Trophoblast cell (in vitro differentiated cells and primary cell): ENCODE data around the gene ADAMTS12.
A peak's percentile ranks its signal among the peaks of the same experiment; 100 is the strongest.
"Not testable (repeated sequence)": the region's sequence is repeated elsewhere in the genome, so short reads cannot be mapped to it uniquely, and the experiment has no call there.

Experiments
- DNase-seq, 2 donors: peaks; one replicate each; pipeline ENCODE4 v3.0.0-alpha.2; 2016
- H2AFZ ChIP-seq: 2 replicates; pipeline ENCODE4 v1.6.1; 2013; ENCODE audit warnings: low read length, moderate library complexity, mild to moderate bottlenecking; ENCODE audit not compliant: insufficient read depth, poor library complexity
- H2AK5ac ChIP-seq: 2 replicates; pipeline ENCODE4 v1.6.1; 2013; ENCODE audit warnings: mild to moderate bottlenecking, low read length
- H2BK120ac ChIP-seq: 2 replicates; pipeline ENCODE4 v1.6.1; 2013; ENCODE audit warnings: low read length, mild to moderate bottlenecking, moderate library complexity; ENCODE audit not compliant: insufficient read depth, poor library complexity
- H2BK12ac ChIP-seq: 2 replicates; pipeline ENCODE4 v1.6.1; 2013; ENCODE audit warnings: mild to moderate bottlenecking, low read length, moderate library complexity
- H2BK5ac ChIP-seq: 2 replicates; pipeline ENCODE4 v1.6.1; 2013; ENCODE audit warnings: low read length, low read depth, moderate library complexity, mild to moderate bottlenecking; ENCODE audit not compliant: poor library complexity
- H3K14ac ChIP-seq: 2 replicates; pipeline ENCODE4 v1.6.1; 2013; ENCODE audit warnings: mild to moderate bottlenecking, low read length
- H3K18ac ChIP-seq: 2 replicates; pipeline ENCODE4 v1.6.1; 2013; ENCODE audit warnings: mild to moderate bottlenecking, low read length
- H3K23ac ChIP-seq: 2 replicates; pipeline ENCODE4 v1.6.1; 2013; ENCODE audit warnings: low read length
- H3K27ac ChIP-seq: 2 replicates; pipeline ENCODE4 v1.5.1; 2013; ENCODE audit warnings: low read depth, mild to moderate bottlenecking, inconsistent platforms, low read length, moderate library complexity
- H3K27me3 ChIP-seq: 2 replicates; pipeline ENCODE4 v1.6.1; 2013; ENCODE audit warnings: inconsistent platforms, mild to moderate bottlenecking, low read length, moderate library complexity; ENCODE audit not compliant: insufficient read depth
- H3K36me3 ChIP-seq, 2 experiments: 1 replicate in 1 of 2; 2 replicates in 1 of 2; pipeline ENCODE4 v1.6.1; 2013; ENCODE audit warnings: low read length in 2 of 2, mild to moderate bottlenecking in 2 of 2, moderate library complexity in 1 of 2; ENCODE audit not compliant: insufficient read depth in 2 of 2, control insufficient read depth in 1 of 2
- H3K4ac ChIP-seq: 2 replicates; pipeline ENCODE4 v1.6.1; 2013; ENCODE audit warnings: low read depth, mild to moderate bottlenecking, low read length, moderate library complexity
- H3K4me1 ChIP-seq, 2 experiments: 1 replicate in 1 of 2; 2 replicates in 1 of 2; pipeline ENCODE4 v1.6.1; 2013; ENCODE audit warnings: low read length in 2 of 2, mild to moderate bottlenecking in 2 of 2, moderate library complexity in 1 of 2; ENCODE audit not compliant: insufficient read depth in 2 of 2, control insufficient read depth in 1 of 2
- H3K4me2 ChIP-seq: 2 replicates; pipeline ENCODE4 v1.6.1; 2013; ENCODE audit warnings: inconsistent platforms, mild to moderate bottlenecking, low read length, moderate library complexity
- H3K4me3 ChIP-seq: 2 replicates; pipeline ENCODE4 v1.5.1; 2013; ENCODE audit warnings: mild to moderate bottlenecking, low read depth, low read length, inconsistent platforms
- H3K79me1 ChIP-seq: one replicate; pipeline ENCODE4 v1.6.1; 2013; ENCODE audit warnings: low read length
- H3K79me2 ChIP-seq: 2 replicates; pipeline ENCODE4 v1.6.1; 2013; ENCODE audit warnings: low read length, mild to moderate bottlenecking; ENCODE audit not compliant: control insufficient read depth, insufficient read depth, poor library complexity
- H3K9ac ChIP-seq: 2 replicates; pipeline ENCODE4 v1.6.1; 2013; ENCODE audit warnings: mild to moderate bottlenecking, low read length
- H3K9me3 ChIP-seq: 2 replicates; pipeline ENCODE4 v1.6.1; 2013; ENCODE audit warnings: low read depth, mild to moderate bottlenecking, control low read depth, inconsistent platforms, low read length; ENCODE audit not compliant: insufficient read depth
- H4K12ac ChIP-seq: 2 replicates; pipeline ENCODE4 v1.6.1; 2013; ENCODE audit warnings: low read depth, mild to moderate bottlenecking, low read length, moderate library complexity
- H4K8ac ChIP-seq: 2 replicates; pipeline ENCODE4 v1.6.1; 2013; ENCODE audit warnings: low read depth, mild to moderate bottlenecking, low read length, moderate library complexity
- H4K91ac ChIP-seq: one replicate; pipeline ENCODE4 v1.6.1; 2013; ENCODE audit warnings: low read depth, mild to moderate bottlenecking, low read length, moderate library complexity
- WGBS: extraction: QIAGEN DNeasy Blood & Tissue Kit; methylation state at CpG from one replicate; pipeline ENCODE4 v1.1.7; 2013; ENCODE audit warnings: missing lambda C conversion rate; ENCODE audit not compliant: insufficient read length, insufficient coverage; ENCODE audit errors: extremely low coverage; 5-methylcytosine and 5-hydroxymethylcytosine counted together

The ADAMTS12 gene

DNA sequence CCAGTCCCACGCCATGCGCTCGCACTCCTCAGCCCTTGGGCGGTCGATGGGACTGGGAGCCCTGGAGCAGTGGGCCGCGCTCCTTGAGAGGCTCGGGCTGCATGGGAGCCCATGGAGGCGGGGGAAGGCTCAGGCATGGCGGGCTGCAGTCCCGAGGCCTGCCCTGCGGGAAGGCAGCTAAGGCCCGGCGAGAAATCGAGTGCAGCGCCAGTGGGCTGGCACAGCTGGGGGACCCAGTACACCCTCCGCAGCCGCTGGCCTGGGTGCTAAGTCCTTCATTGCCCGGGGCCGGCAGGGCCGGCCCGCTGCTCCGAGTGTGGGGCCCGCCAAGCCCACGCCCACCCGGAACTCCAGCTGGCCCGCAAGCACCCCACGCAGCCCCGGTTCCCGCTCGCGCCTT is 376.4 kb downstream of the ADAMTS12 start:
- H3K23ac ChIP-seq, H3K4me3 ChIP-seq, H2AK5ac ChIP-seq, H2AFZ ChIP-seq, DNase-seq, H3K79me1 ChIP-seq, H4K91ac ChIP-seq, H3K9ac ChIP-seq, H2BK120ac ChIP-seq, H4K12ac ChIP-seq, H2BK12ac ChIP-seq, H2BK5ac ChIP-seq, H3K18ac ChIP-seq, H3K79me2 ChIP-seq, H4K8ac ChIP-seq, H3K4me1 ChIP-seq, H3K4me2 ChIP-seq, H3K14ac ChIP-seq, H3K4ac ChIP-seq, H3K27me3 ChIP-seq, H3K36me3 ChIP-seq, H3K27ac ChIP-seq, H3K9me3 ChIP-seq: not testable (repeated sequence)
- no CpG with 5 or more reads among the region's 32 CpGs for WGBS

DNA sequence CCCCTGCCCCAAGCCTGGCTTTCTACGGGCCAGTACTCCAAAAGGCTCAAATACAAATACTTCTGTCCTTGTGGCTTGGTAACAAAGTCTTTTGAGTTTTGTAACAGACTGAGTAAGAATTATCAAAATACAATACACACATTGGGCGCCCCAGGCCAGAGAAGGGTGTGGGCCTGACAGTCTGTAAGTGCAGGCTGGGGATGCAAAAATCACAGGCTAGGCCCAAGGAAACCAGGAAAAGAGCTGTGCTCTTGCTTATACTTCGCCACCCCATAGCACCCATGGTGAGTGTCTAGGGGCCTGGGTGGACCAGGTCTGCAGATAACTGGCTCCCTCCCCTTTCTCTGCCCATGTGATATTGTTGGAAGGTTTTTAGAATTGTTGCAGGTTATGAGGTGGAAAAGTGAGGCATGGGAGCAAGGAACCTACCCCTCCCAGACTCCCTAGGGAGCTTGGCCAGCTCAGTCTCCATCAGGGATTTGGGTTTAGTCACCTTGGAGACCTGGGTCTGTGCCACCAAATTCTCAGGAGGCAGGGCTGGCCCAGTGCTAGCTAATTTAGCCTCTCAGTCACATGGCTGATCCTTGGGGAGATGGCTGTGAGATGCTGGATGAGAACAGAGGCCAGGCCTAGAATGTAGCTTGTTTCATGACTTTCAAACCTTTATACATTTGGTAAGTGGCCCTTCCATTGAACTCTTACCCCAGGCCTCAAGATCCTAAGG is 378.2 kb downstream of the ADAMTS12 start:
- Histone ChIP-seq H2BK120ac (no peak overlapping the region), H3K79me2 (no peaks in the 10 kb centered on the region), H3K36me3 (no peaks in the 10 kb centered on the region), H3K9me3 (no peaks in the 10 kb centered on the region), H3K4me3 (no peak overlapping the region), H2AK5ac (no peak overlapping the region), H3K23ac (no peak overlapping the region), H3K9ac (no peak overlapping the region), H3K79me1 (no peaks in the 10 kb centered on the region), H2BK5ac (no peak overlapping the region), H4K12ac (no peak overlapping the region), H2AFZ (no peak overlapping the region), H3K4me2 (no peak overlapping the region), H3K18ac (no peak overlapping the region), H3K27me3 (no peaks in the 10 kb centered on the region), H3K4me1 (no peaks in the 10 kb centered on the region), H3K4ac (no peak overlapping the region), H3K14ac (no peak overlapping the region), H4K8ac (no peak overlapping the region), H3K27ac (no peak overlapping the region), H4K91ac (no peak overlapping the region), H2BK12ac (no peak overlapping the region)
- no CpG with 5 or more reads among the region's 3 CpGs for WGBS
- DNase-seq = no peak

- Histone ChIP-seq H2BK120ac (no peak overlapping the region), H3K4ac (no peak overlapping the region), H2AFZ (no peak overlapping the region), H4K12ac (no peak overlapping the region), H3K27ac (no peak overlapping the region), H4K91ac (no peak overlapping the region), H4K8ac (no peak overlapping the region), H3K4me1 (no peaks in the 10 kb centered on the region), H3K79me2 (no peaks in the 10 kb centered on the region), H3K4me2 (no peak overlapping the region), H3K36me3 (no peaks in the 10 kb centered on the region), H3K4me3 (no peak overlapping the region), H3K23ac (no peak overlapping the region), H3K14ac (no peak overlapping the region), H2BK12ac (no peak overlapping the region), H2AK5ac (no peak overlapping the region), H3K27me3 (no peaks in the 10 kb centered on the region), H3K9me3 (no peaks in the 10 kb centered on the region), H3K18ac (no peak overlapping the region), H2BK5ac (no peak overlapping the region), H3K79me1 (no peaks in the 10 kb centered on the region), H3K9ac (no peak overlapping the region)
- no CpG with 5 or more reads among the region's 3 CpGs for WGBS
- DNase-seq = peak in 1 of 2 donors; percentile 2
These were observed 382.8 kb downstream of the ADAMTS12 start for GRCh38 chr5:33509036-33509435.

GRCh38 chr5:33507426-33507825 is 384.4 kb downstream of the ADAMTS12 start:
- no peak overlapping the region for H3K4me3 ChIP-seq
- no peak overlapping the region for H4K91ac ChIP-seq
- no peak overlapping the region for H4K8ac ChIP-seq

More at GRCh38 chr5:33507426-33507825, 384.4 kb downstream of the ADAMTS12 start:
- Histone ChIP-seq H2BK12ac (no peak overlapping the region), H3K4me1 (no peaks in the 10 kb centered on the region), H3K4ac (no peak overlapping the region), H3K9me3 (no peaks in the 10 kb centered on the region), H2BK120ac (no peak overlapping the region), H3K14ac (no peak overlapping the region), H3K9ac (no peak overlapping the region), H3K79me1 (no peaks in the 10 kb centered on the region), H3K4me2 (no peak overlapping the region), H3K36me3 (no peaks in the 10 kb centered on the region), H3K79me2 (no peaks in the 10 kb centered on the region), H3K27me3 (no peaks in the 10 kb centered on the region), H2BK5ac (no peak overlapping the region), H4K12ac (no peak overlapping the region), H2AFZ (no peak overlapping the region), H3K18ac (no peak overlapping the region), H3K23ac (no peak overlapping the region), H2AK5ac (no peak overlapping the region), H3K27ac (no peak overlapping the region)
- no peak for DNase-seq
- no CpG with 5 or more reads among the region's 4 CpGs for WGBS
